HG02759 (cell line): ENCODE data around the gene NRXN3.

Source experiments
- ATAC-seq: cut with Tn5 transposase; IDR thresholded peaks from one replicate; pipeline ENCODE4 v1.9.1; 2021; ENCODE audit warnings: mild to moderate bottlenecking, moderate library complexity; ENCODE audit not compliant: unreplicated experiment

The NRXN3 gene

GRCh38 chr14:79809849-79810612, 1639.9 kb downstream of the NRXN3 start:
- no peak for ATAC-seq

- ATAC-seq: no peak
Observed at GRCh38 chr14:79820866-79821535, 1650.8 kb downstream of the NRXN3 start.

- no peak for ATAC-seq
Observed at GRCh38 chr14:79822034-79822433, 1651.9 kb downstream of the NRXN3 start.

- ATAC-seq: no peak
Observed at GRCh38 chr14:79825046-79825521, 1654.9 kb downstream of the NRXN3 start.

- ATAC-seq: no peak
Observed at GRCh38 chr14:79826362-79826761, 1656.2 kb downstream of the NRXN3 start.

GRCh38 chr14:79829405-79830166, 1659.4 kb downstream of the NRXN3 start:
- no peak for ATAC-seq

- no peak for ATAC-seq
Observed at GRCh38 chr14:79831195-79831892, 1661.2 kb downstream of the NRXN3 start.

- ATAC-seq: no peak
Observed at GRCh38 chr14:79833781-79834180, 1663.6 kb downstream of the NRXN3 start.

- ATAC-seq: no peak
Observed at GRCh38 chr14:79834868-79835267, 1664.7 kb downstream of the NRXN3 start.

- ATAC-seq: no peak
Observed at GRCh38 chr14:79836577-79836976, 1666.4 kb downstream of the NRXN3 start.

GRCh38 chr14:79837699-79838098, 1667.5 kb downstream of the NRXN3 start:
- ATAC-seq: no peak

GRCh38 chr14:79840103-79840502, 1669.9 kb downstream of the NRXN3 start:
- no peak for ATAC-seq

GRCh38 chr14:79840831-79841230, 1670.7 kb downstream of the NRXN3 start:
- ATAC-seq: no peak

- ATAC-seq: no peak
Observed at GRCh38 chr14:79841433-79841832, 1671.3 kb downstream of the NRXN3 start.

- ATAC-seq: no peak
Observed at GRCh38 chr14:79842270-79842669, 1672.1 kb downstream of the NRXN3 start.

GRCh38 chr14:79852950-79853744, 1683.0 kb downstream of the NRXN3 start:
- ATAC-seq: no peak

- no peak for ATAC-seq
Observed at GRCh38 chr14:79855789-79856188, 1685.6 kb downstream of the NRXN3 start.

GRCh38 chr14:79856381-79856780, 1686.2 kb downstream of the NRXN3 start:
- ATAC-seq: no peak

GRCh38 chr14:79861111-79861510, 1690.9 kb downstream of the NRXN3 start:
- ATAC-seq: no peak

GRCh38 chr14:79862045-79862444, 1691.9 kb downstream of the NRXN3 start:
- ATAC-seq: no peak
